Endodermal cell (in vitro differentiated cells): ENCODE results near the gene C10orf67. TPM values are rescaled to one million over a fixed set of nuclear protein-coding genes. Genes with fewer than 3 reads are reported as not detected.

ENCODE experiments used
- DNase-seq: peaks from one replicate; pipeline ENCODE4 v3.0.0-alpha.2; 2017
- H3K27ac ChIP-seq: 2 replicates; pipeline ENCODE4 v1.5.1; 2013; ENCODE audit warnings: mild to moderate bottlenecking, low read depth, low read length, moderate library complexity
- H3K27me3 ChIP-seq: 2 replicates; pipeline ENCODE4 v1.6.1; 2013; ENCODE audit warnings: mild to moderate bottlenecking, low read length, moderate library complexity; ENCODE audit not compliant: insufficient read depth, control insufficient read depth, poor library complexity, severe bottlenecking
- H3K36me3 ChIP-seq: 2 replicates; pipeline ENCODE4 v1.7.0; 2013; ENCODE audit warnings: mild to moderate bottlenecking, low read length, moderate library complexity; ENCODE audit not compliant: control insufficient read depth, insufficient read depth
- H3K4me1 ChIP-seq: one replicate; pipeline ENCODE4 v1.7.0; 2013; ENCODE audit warnings: low read length; ENCODE audit not compliant: control insufficient read depth, insufficient read depth
- H3K4me3 ChIP-seq: 2 replicates; pipeline ENCODE4 v1.5.1; 2013; ENCODE audit warnings: mild to moderate bottlenecking, low read length, moderate library complexity
- H3K9ac ChIP-seq: 2 replicates; pipeline ENCODE4 v1.6.1; 2013; ENCODE audit warnings: mild to moderate bottlenecking, low read length, moderate library complexity; ENCODE audit not compliant: poor library complexity, severe bottlenecking; ENCODE audit errors: extremely low read depth
- H3K9me3 ChIP-seq: 2 replicates; pipeline ENCODE4 v1.6.1; 2013; ENCODE audit warnings: mild to moderate bottlenecking, low read length, moderate library complexity; ENCODE audit not compliant: control insufficient read depth
- H3K27ac Mint-ChIP-seq: 2 replicates; pipeline ENCODE4 v1.8.0; 2020; ENCODE audit warnings: mixed read lengths
- H3K27me3 Mint-ChIP-seq: 2 replicates; pipeline ENCODE4 v1.8.0; 2021; ENCODE audit warnings: mild to moderate bottlenecking, mixed read lengths; ENCODE audit not compliant: insufficient read depth
- H3K36me3 Mint-ChIP-seq: 2 replicates; pipeline ENCODE4 v1.8.0; 2020; ENCODE audit warnings: low read depth, mixed read lengths
- H3K4me1 Mint-ChIP-seq: 2 replicates; pipeline ENCODE4 v1.8.0; 2020; ENCODE audit warnings: mixed read lengths
- H3K4me3 Mint-ChIP-seq: 2 replicates; pipeline ENCODE4 v1.8.0; 2020; ENCODE audit warnings: mild to moderate bottlenecking, moderate library complexity, mixed read lengths
- H3K9me3 Mint-ChIP-seq: 2 replicates; pipeline ENCODE4 v1.8.0; 2020; ENCODE audit warnings: mild to moderate bottlenecking, mixed read lengths
- CTCF ChIP-seq: fragments of 200-600 bp; sonication (generic); conservative IDR thresholded peaks from 2 replicates; pipeline ENCODE4 v1.5.0; 2021; ENCODE audit warnings: antibody characterized with exemption, mild to moderate bottlenecking
- WGBS, 2 experiments: methylation state at CpG; one replicate each; pipeline versions ENCODE4 v1.1.5 to v1.1.7; 2013; ENCODE audit warnings: missing lambda C conversion rate in 2 of 2, mixed read lengths in 1 of 2; ENCODE audit not compliant: insufficient coverage in 1 of 2, insufficient read length in 1 of 2; 5-methylcytosine and 5-hydroxymethylcytosine counted together
- total RNA-seq, 2 donors: library from RNA; stranded (reverse); fragmentation: NEBNext Ultra II Directional in 1 of 2; extraction: Animal tissue kit (Norgen Biotek cat#: 25700) in 1 of 2; gene quantifications; 2 replicates in 1 of 2; 3 replicates in 1 of 2; pipeline ENCODE4 v1.2.1, GENCODE V29; 2021

C10orf67 gene
- total RNA-seq, 2 donors from 2014 or later, result not detected

- Histone ChIP-seq H3K4me3 (no peak overlapping the region), H3K4me1 (no peaks in the 10 kb centered on the region), H3K27ac (no peak overlapping the region), H3K27me3 (no peaks in the 10 kb centered on the region), H3K36me3 (no peaks in the 10 kb centered on the region), H3K9me3 (no peaks in the 10 kb centered on the region), H3K9ac (no peak overlapping the region)
- no peak for TF ChIP-seq CTCF
- no peaks in the 10 kb centered on the region for H3K36me3 Mint-ChIP-seq
- H3K9me3 Mint-ChIP-seq, result no peaks in the 10 kb centered on the region
- no peaks in the 10 kb centered on the region for H3K4me1 Mint-ChIP-seq
- no peak overlapping the region for H3K27ac Mint-ChIP-seq
- no peak overlapping the region for H3K4me3 Mint-ChIP-seq
- no peak for DNase-seq
- 96% methylated on average over 2 of the region's 2 CpGs; no CpG with 5 or more reads in 1 of the 2 experiments for WGBS, 2 experiments
- H3K27me3 Mint-ChIP-seq, result peaks cover 4% of the 10 kb centered on the region
These were observed 59.8 kb downstream of the C10orf67 start for GRCh38 chr10:23284674-23285335.

- TF ChIP-seq CTCF, result no peak
- no peaks in the 10 kb centered on the region for H3K4me1 Mint-ChIP-seq
- H3K36me3 ChIP-seq, result no peaks in the 10 kb centered on the region
- DNase-seq, result no peak
- H3K27me3 ChIP-seq, result no peaks in the 10 kb centered on the region
- no peak overlapping the region for H3K4me3 ChIP-seq
- peaks cover 4% of the 10 kb centered on the region for H3K27me3 Mint-ChIP-seq
- H3K9me3 Mint-ChIP-seq, result no peaks in the 10 kb centered on the region
- no peak overlapping the region for H3K4me3 Mint-ChIP-seq
- H3K27ac ChIP-seq, result no peak overlapping the region
- H3K9me3 ChIP-seq, result no peaks in the 10 kb centered on the region
- 79% methylated on average over 2 of the region's 3 CpGs; no CpG with 5 or more reads in 1 of the 2 experiments for WGBS, 2 experiments
- no peak overlapping the region for H3K9ac ChIP-seq
- no peak overlapping the region for H3K27ac Mint-ChIP-seq
- no peaks in the 10 kb centered on the region for H3K4me1 ChIP-seq
- H3K36me3 Mint-ChIP-seq, result no peaks in the 10 kb centered on the region
These were observed 60.4 kb downstream of the C10orf67 start for GRCh38 chr10:23284155-23284554.

- DNase-seq, result no peak
- no peaks in the 10 kb centered on the region for H3K36me3 ChIP-seq
- H3K4me1 Mint-ChIP-seq, result no peaks in the 10 kb centered on the region
- no peak overlapping the region for H3K27ac ChIP-seq
- H3K27me3 ChIP-seq, result no peaks in the 10 kb centered on the region
- no peaks in the 10 kb centered on the region for H3K36me3 Mint-ChIP-seq
- peaks cover 4% of the 10 kb centered on the region for H3K27me3 Mint-ChIP-seq
- no peaks in the 10 kb centered on the region for H3K4me1 ChIP-seq
- no peak overlapping the region for H3K27ac Mint-ChIP-seq
- H3K4me3 ChIP-seq, result no peak overlapping the region
- no peak overlapping the region for H3K9ac ChIP-seq
- H3K9me3 ChIP-seq, result no peaks in the 10 kb centered on the region
- H3K4me3 Mint-ChIP-seq, result no peak overlapping the region
- H3K9me3 Mint-ChIP-seq, result no peaks in the 10 kb centered on the region
- TF ChIP-seq CTCF, result no peak
- 86 to 88% methylated on average over 6 to 7 of the region's 7 CpGs for WGBS, 2 experiments
These were observed 60.9 kb downstream of the C10orf67 start for GRCh38 chr10:23283680-23284079.
